Cardiac fibroblast (primary cell): Measurements from ENCODE around the gene ATXN1.
A peak's percentile ranks its signal among the peaks of the same experiment; 100 is the strongest.

Experiments used
- DNase-seq, 2 donors: peaks; one replicate each; pipeline versions ENCODE4 v3.0.0 to v3.0.0-alpha.2; 2010; ENCODE audit warnings: low read depth in 2 of 2
- H3K4me3 ChIP-seq, 2 donors: replicated peaks in 1 of 2; 1 replicate in 1 of 2; 2 replicates in 1 of 2; pipeline ENCODE4 v1.5.1; 2011; ENCODE audit warnings: low read depth in 2 of 2, low read length in 2 of 2, mild to moderate bottlenecking in 2 of 2, moderate library complexity in 1 of 2
- TF ChIP-seq, protein P1 (sequence below): IDR thresholded peaks from one replicate; pipeline ENCODE4 v1.5.1; 2011; ENCODE audit warnings: low read depth, mild to moderate bottlenecking, low read length, inconsistent platforms

The ATXN1 gene

DNA sequence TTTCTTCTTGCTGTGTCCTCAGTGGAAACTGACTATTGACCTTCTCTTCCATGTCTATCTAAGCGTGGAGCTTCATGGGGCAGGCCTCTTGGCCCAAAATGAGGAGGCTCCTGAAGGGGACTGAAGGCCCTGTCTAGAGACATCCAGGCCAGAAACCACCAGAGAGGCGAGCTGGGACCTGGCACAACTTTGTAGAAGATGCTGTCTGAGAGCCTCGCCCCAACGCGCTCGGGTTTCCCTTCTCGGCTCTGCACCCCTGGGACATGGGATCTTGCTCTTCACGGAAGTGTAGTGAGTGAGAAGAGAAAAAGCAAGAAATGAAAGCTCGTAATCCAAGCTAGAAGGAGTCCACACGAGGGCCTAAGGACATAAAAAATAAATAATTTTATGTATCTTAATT, 426.1 kb downstream of the ATXN1 start:
- peak in 1 of 2 donors; percentile 33 for DNase-seq

DNA sequence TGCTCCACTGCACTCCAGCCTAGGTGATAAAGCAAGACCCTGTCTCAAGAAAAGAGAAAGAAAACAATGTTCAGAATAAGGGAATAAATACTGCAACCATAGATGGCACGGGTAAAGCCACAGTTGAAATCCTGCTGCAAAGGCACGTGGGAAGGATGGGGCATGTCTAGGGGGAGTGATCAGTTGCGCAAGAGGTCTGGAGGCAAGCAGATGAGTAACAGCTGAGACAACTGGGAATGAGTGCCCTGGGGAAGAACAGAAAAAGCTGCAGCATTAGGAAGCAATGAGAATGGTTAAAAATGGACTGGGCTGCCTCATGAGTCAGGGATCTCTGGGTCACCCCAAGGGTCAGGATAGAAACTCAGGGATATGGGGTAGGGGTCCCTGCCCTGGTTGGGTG, 426.6 kb downstream of the ATXN1 start:
- H3K4me3 ChIP-seq, result no peak overlapping the region
- peak; percentile 90 to 95 for DNase-seq
- TF ChIP-seq, protein P1, sequence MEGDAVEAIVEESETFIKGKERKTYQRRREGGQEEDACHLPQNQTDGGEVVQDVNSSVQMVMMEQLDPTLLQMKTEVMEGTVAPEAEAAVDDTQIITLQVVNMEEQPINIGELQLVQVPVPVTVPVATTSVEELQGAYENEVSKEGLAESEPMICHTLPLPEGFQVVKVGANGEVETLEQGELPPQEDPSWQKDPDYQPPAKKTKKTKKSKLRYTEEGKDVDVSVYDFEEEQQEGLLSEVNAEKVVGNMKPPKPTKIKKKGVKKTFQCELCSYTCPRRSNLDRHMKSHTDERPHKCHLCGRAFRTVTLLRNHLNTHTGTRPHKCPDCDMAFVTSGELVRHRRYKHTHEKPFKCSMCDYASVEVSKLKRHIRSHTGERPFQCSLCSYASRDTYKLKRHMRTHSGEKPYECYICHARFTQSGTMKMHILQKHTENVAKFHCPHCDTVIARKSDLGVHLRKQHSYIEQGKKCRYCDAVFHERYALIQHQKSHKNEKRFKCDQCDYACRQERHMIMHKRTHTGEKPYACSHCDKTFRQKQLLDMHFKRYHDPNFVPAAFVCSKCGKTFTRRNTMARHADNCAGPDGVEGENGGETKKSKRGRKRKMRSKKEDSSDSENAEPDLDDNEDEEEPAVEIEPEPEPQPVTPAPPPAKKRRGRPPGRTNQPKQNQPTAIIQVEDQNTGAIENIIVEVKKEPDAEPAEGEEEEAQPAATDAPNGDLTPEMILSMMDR, result no peak

More for the DNA sequence above, 426.1 kb downstream of the ATXN1 start:
- TF ChIP-seq, protein P1, result no peak
- no peak overlapping the region for H3K4me3 ChIP-seq

DNA sequence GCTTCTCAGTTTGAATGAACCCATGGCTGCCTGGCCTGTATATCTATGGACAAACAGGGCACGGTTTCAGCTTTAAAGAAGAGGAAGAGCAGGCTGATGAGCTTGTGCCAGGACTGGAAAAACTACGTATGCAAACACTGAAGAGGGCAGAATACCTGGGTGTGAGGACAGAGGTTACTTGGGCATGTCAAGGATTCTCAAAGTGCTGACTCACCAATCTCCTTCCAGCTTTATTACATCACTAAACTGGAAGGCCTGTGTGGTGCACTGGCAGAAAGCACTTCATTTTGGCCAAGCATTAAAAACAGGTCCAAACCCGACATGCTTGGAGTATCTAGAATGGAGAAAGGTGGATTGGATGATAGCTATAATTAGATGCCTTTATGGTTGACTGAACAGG, 427.7 kb downstream of the ATXN1 start:
- peak; percentile 56 to 69 for DNase-seq

DNA sequence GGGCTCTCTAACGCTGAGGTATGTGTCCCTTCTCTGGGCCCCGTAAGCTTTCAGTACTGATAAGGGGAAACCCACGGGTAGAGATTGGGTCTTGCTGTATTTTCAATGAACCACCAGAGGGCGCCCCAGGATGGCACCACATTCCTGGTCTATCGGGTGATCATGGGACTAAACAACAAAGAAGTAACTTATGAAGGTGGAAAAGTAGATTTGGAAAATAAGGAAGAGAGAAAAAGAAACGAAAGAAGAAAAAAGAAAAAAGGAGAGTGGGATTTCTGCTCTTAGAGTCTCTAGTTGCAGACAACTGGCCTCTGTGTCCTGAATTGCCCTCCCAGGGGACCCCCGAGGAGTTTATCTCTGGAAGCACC, 429.1 kb downstream of the ATXN1 start:
- DNase-seq, result peak; percentile 82
- TF ChIP-seq, protein P1, result peak; percentile 88
- H3K4me3 ChIP-seq, result no peak overlapping the region

More for the DNA sequence above, 427.7 kb downstream of the ATXN1 start:
- TF ChIP-seq, protein P1, result no peak
- no peak overlapping the region for H3K4me3 ChIP-seq

DNA sequence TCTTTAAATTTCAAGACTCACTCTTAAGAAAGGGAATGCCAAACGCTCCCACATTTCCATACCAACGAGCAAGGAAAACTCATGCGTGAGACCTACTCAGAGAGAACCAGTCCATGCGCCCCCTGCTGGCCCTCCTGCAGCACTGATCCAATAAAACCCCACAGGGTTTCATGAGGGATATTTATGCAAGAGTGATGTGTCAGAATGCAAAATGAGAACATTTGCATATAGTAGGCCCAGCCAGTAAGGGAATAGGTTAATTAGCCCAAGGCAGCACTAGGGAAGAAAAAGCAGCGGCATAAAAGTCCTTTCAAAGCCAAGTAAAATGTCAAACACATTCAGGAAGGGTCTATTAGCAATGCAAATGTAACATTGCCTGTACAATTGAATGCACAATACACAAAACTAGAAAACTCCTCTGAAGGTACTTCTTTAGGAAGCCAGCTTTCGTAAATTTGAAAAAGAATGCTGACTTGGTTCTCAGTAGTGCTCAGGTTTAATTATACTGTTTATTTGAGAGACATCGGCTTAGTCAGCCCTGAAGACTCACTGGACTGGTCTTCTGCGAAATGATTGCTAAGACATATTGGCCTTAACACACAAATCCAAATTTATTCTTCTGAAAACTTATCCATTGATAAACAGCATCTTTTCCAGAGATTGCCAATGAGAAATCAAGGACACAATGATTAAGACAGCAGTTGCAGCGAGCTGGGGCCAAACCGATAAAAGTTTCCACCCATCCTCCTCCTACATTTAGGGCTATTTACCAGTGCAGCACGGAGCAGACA, 429.7 kb downstream of the ATXN1 start:
- TF ChIP-seq, protein P1, result peak; percentile 97
- no peak overlapping the region for H3K4me3 ChIP-seq
- DNase-seq, result peak; percentile 85 to 87

DNA sequence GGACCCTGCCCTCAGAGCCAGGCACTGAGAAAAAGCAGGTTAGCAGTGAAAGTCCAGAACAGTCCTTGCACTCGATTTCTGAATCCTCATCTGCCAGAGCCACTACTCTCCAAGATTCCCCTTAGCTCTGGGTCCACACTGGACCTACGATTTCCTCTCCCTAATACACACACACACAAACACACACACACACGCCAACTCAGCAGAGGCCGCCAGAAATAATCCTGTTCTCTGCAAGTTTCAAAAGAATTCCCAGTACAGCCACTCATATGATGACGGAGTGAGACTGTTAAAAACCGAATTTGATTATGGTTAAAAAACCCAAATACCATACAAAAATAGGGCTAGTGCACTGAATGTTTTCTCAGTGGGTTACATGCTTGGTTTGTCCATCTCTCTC, 432.0 kb downstream of the ATXN1 start:
- DNase-seq, result no peak
- TF ChIP-seq, protein P1, result no peak

More for the DNA sequence above, 432.0 kb downstream of the ATXN1 start:
- no peak overlapping the region for H3K4me3 ChIP-seq
